Hepatocyte (in vitro differentiated cells): Measurements from ENCODE around the gene CHD2.

Source experiments
- CTCF ChIP-seq: fragments of 200-600 bp; sonication (generic); IDR thresholded peaks from 2 replicates; pipeline ENCODE4 v1.5.1; 2016; ENCODE audit warnings: antibody characterized with exemption, mild to moderate bottlenecking; ENCODE audit not compliant: poor library complexity
- EZH2 ChIP-seq: fragments of 200-600 bp; sonication (generic); IDR thresholded peaks from 2 replicates; pipeline ENCODE4 v1.6.1; 2016; ENCODE audit warnings: antibody characterized with exemption, mild to moderate bottlenecking, borderline replicate concordance
- EZH2phosphoT487 ChIP-seq: fragments of 200-600 bp; sonication (generic); IDR thresholded peaks from one replicate; pipeline ENCODE4 v1.6.1; 2018; ENCODE audit warnings: antibody characterized with exemption, mild to moderate bottlenecking, low read depth, moderate library complexity; ENCODE audit not compliant: unreplicated experiment, severe bottlenecking

- TF ChIP-seq CTCF, result no peak
- no peak for TF ChIP-seq EZH2
- no peak for TF ChIP-seq EZH2phosphoT487
Measured at GRCh38 chr15:92954578-92954977, 54.5 kb downstream of the CHD2 start.
